Fibroblast of pulmonary artery (primary cell): ENCODE measurements around the gene PIP5K1B.

Source experiments
- DNase-seq: peaks from one replicate; pipeline ENCODE4 v3.0.0-alpha.2; 2010; ENCODE audit warnings: low read depth
- H3K4me3 ChIP-seq: replicated peaks from 2 replicates; pipeline ENCODE4 v1.5.1; 2011; ENCODE audit warnings: low read depth, mild to moderate bottlenecking, control low read depth, low read length, moderate library complexity
- CTCF ChIP-seq: IDR thresholded peaks from 2 replicates; pipeline ENCODE4 v1.5.1; 2011; ENCODE audit warnings: mild to moderate bottlenecking, control low read depth, low read length, inconsistent platforms; ENCODE audit errors: missing control alignments

Gene PIP5K1B

DNA sequence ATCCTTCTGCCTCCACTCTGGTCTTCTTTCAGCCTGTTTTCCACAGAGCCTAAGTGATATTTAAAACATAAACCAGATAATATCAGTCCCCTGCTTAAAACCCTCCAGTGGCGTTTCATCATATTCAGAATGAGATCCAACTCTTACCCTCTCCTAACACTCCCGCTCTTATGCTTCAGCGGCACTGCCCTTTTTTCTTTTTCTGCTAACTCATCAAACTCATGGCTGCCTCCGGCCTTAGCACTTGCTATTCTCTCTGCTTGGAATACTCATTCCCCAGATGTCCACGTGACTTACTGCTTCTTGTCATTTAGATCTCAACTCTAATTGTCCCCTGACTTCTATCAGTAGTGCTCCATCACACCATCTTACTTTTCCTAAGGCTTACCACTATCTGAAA lies 73.6 kb downstream of the PIP5K1B start:
- no peak for DNase-seq
- H3K4me3 ChIP-seq: no peak overlapping the region
- TF ChIP-seq CTCF: no peak

DNA sequence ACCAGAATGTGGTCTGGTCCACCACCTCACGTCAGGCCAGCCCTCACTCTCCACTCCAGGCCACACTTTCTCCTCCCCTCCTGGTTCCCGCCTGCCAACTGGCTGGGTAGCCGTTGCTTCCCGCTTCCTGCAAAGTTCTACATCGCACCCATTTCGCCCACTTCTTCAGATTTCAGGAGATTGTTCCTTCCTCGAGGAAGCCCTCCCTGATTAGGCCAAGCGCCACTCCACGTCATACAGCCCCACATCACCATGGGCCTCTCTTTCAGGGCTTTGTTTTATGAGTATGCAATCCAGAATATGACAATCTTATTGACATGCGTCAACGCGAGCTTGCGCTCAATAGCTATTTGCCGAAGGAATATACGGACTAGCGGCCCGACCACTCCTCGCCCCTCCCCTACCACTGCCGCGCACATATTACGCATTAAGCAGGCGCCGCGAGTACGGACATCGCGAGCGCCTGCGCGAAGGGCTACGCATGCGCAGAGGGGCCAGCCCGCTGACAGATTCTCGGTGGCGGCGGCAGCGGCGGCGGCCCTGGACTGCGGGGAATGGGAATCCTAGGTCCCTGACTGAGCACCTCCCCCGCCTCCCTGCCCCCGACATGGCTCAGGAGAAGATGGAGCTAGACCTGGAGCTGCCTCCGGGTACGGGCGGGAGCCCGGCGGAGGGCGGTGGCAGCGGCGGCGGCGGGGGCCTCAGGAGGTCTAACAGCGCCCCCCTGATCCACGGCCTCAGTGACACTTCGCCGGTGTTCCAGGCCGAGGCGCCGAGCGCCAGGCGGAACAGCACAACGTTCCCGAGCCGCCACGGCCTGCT lies 74.7 kb downstream of the PIP5K1B start:
- peak overlapping the region; percentile 84 for H3K4me3 ChIP-seq
- DNase-seq: peak; percentile 95
- no peak for TF ChIP-seq CTCF

DNA sequence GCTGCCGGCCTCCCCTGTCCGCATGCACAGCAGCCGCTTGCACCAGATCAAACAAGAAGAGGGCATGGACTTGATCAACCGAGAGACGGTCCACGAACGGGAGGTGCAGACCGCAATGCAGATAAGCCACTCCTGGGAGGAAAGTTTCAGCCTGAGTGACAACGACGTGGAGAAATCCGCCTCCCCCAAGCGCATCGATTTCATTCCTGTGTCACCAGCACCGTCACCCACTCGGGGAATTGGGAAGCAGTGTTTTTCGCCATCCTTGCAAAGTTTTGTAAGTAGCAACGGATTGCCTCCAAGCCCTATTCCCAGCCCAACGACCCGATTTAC lies 75.3 kb downstream of the PIP5K1B start:
- no peak for DNase-seq
- peak overlapping the region; percentile 84 for H3K4me3 ChIP-seq
- TF ChIP-seq CTCF: no peak

- TF ChIP-seq CTCF: no peak
- peak overlapping the region; percentile 84 for H3K4me3 ChIP-seq
- DNase-seq: peak; percentile 14
These were observed 75.7 kb downstream of the PIP5K1B start for GRCh38 chr9:68780720-68781119.

DNA sequence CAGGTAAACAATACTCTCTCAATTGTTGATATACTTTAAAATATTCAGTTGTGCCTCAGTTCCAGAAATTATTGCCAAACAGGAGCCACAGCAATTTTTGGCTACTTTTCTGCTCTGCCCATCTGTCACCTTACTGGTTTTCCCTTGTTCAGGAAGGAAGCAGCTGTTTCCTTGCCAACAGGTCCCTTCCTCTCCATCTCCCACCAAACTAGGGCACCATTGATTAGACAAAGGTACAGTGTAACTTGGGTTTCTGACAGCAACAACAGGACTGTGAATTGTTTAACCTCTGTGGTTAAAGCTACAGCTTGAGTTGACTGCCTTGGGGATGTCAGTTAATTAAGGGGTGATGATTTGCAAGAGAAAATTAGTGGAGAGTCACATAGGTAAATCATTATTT lies 76.9 kb downstream of the PIP5K1B start:
- no peak for TF ChIP-seq CTCF
- DNase-seq: no peak
- H3K4me3 ChIP-seq: no peak overlapping the region

- H3K4me3 ChIP-seq: no peak overlapping the region
- DNase-seq: no peak
- TF ChIP-seq CTCF: no peak
These were observed 77.5 kb downstream of the PIP5K1B start for GRCh38 chr9:68782546-68782945.

GRCh38 chr9:68785965-68786364 lies 80.9 kb downstream of the PIP5K1B start:
- DNase-seq: no peak
- no peak for TF ChIP-seq CTCF
- no peak overlapping the region for H3K4me3 ChIP-seq
